Endodermal cell (in vitro differentiated cells): ENCODE measurements around the gene CYP19A1. TPM values are rescaled to one million over a fixed set of nuclear protein-coding genes. Genes with fewer than 3 reads are reported as not detected.

Source experiments
- DNase-seq: peaks from one replicate; pipeline ENCODE4 v3.0.0-alpha.2; 2017
- H3K27ac ChIP-seq: 2 replicates; pipeline ENCODE4 v1.5.1; 2013; ENCODE audit warnings: mild to moderate bottlenecking, low read depth, low read length, moderate library complexity
- H3K27me3 ChIP-seq: 2 replicates; pipeline ENCODE4 v1.6.1; 2013; ENCODE audit warnings: mild to moderate bottlenecking, low read length, moderate library complexity; ENCODE audit not compliant: insufficient read depth, control insufficient read depth, poor library complexity, severe bottlenecking
- H3K36me3 ChIP-seq: 2 replicates; pipeline ENCODE4 v1.7.0; 2013; ENCODE audit warnings: mild to moderate bottlenecking, low read length, moderate library complexity; ENCODE audit not compliant: control insufficient read depth, insufficient read depth
- H3K4me1 ChIP-seq: one replicate; pipeline ENCODE4 v1.7.0; 2013; ENCODE audit warnings: low read length; ENCODE audit not compliant: control insufficient read depth, insufficient read depth
- H3K4me3 ChIP-seq: 2 replicates; pipeline ENCODE4 v1.5.1; 2013; ENCODE audit warnings: mild to moderate bottlenecking, low read length, moderate library complexity
- H3K9ac ChIP-seq: 2 replicates; pipeline ENCODE4 v1.6.1; 2013; ENCODE audit warnings: mild to moderate bottlenecking, low read length, moderate library complexity; ENCODE audit not compliant: poor library complexity, severe bottlenecking; ENCODE audit errors: extremely low read depth
- H3K9me3 ChIP-seq: 2 replicates; pipeline ENCODE4 v1.6.1; 2013; ENCODE audit warnings: mild to moderate bottlenecking, low read length, moderate library complexity; ENCODE audit not compliant: control insufficient read depth
- H3K27ac Mint-ChIP-seq: 2 replicates; pipeline ENCODE4 v1.8.0; 2020; ENCODE audit warnings: mixed read lengths
- H3K27me3 Mint-ChIP-seq: 2 replicates; pipeline ENCODE4 v1.8.0; 2021; ENCODE audit warnings: mild to moderate bottlenecking, mixed read lengths; ENCODE audit not compliant: insufficient read depth
- H3K36me3 Mint-ChIP-seq: 2 replicates; pipeline ENCODE4 v1.8.0; 2020; ENCODE audit warnings: low read depth, mixed read lengths
- H3K4me1 Mint-ChIP-seq: 2 replicates; pipeline ENCODE4 v1.8.0; 2020; ENCODE audit warnings: mixed read lengths
- H3K4me3 Mint-ChIP-seq: 2 replicates; pipeline ENCODE4 v1.8.0; 2020; ENCODE audit warnings: mild to moderate bottlenecking, moderate library complexity, mixed read lengths
- H3K9me3 Mint-ChIP-seq: 2 replicates; pipeline ENCODE4 v1.8.0; 2020; ENCODE audit warnings: mild to moderate bottlenecking, mixed read lengths
- WGBS, 2 experiments: methylation state at CpG; one replicate each; pipeline versions ENCODE4 v1.1.5 to v1.1.7; 2013; ENCODE audit warnings: missing lambda C conversion rate in 2 of 2, mixed read lengths in 1 of 2; ENCODE audit not compliant: insufficient coverage in 1 of 2, insufficient read length in 1 of 2; 5-methylcytosine and 5-hydroxymethylcytosine counted together
- total RNA-seq, 2 donors: library from RNA; stranded (reverse); fragmentation: NEBNext Ultra II Directional in 1 of 2; extraction: Animal tissue kit (Norgen Biotek cat#: 25700) in 1 of 2; gene quantifications; 2 replicates in 1 of 2; 3 replicates in 1 of 2; pipeline ENCODE4 v1.2.1, GENCODE V29; 2021
- TF ChIP-seq, protein P1 (sequence below): fragments of 200-600 bp; sonication (generic); conservative IDR thresholded peaks from 2 replicates; pipeline ENCODE4 v1.5.0; 2021; ENCODE audit warnings: antibody characterized with exemption, mild to moderate bottlenecking

CYP19A1 gene
- total RNA-seq, 2 donors from 2014 or later: not detected

DNA sequence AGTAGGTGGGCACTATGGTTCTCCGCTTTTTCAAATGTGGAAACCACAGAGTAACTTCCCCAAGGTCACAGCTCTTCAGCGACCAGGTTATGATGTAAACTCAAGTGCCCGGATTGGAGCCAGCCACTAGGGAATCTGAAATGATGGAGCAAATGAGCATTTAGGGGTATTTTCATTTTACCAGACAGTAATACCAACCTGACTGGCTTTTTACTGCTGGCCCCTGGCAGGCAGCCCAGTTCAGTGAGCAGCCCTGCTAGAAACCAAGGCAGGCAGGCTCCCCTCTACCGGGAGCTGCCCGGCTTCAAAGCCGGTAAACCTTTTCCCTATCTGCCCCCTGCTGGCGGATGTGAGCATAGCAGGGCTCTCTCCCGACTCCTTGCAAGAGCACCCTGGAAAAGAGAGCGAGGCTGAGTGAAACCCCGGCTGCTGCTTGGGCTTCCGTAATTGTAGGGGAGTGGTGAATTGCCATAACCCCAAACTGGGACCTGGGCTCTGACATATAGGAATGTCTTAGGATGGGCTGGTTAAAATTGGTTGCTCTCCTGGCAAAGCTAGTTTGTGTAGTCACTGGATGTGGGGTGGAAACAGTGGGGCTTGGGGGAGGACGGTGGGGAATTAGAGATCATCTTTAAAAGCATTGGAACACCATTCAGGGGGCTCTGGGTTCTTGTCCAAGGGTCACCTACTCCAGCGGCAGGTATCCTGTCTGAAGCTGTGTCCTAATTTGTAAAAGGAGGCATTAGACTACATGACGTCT lies 145.7 kb downstream of the CYP19A1 start:
- H3K9ac ChIP-seq: no peak overlapping the region
- TF ChIP-seq, protein P1, sequence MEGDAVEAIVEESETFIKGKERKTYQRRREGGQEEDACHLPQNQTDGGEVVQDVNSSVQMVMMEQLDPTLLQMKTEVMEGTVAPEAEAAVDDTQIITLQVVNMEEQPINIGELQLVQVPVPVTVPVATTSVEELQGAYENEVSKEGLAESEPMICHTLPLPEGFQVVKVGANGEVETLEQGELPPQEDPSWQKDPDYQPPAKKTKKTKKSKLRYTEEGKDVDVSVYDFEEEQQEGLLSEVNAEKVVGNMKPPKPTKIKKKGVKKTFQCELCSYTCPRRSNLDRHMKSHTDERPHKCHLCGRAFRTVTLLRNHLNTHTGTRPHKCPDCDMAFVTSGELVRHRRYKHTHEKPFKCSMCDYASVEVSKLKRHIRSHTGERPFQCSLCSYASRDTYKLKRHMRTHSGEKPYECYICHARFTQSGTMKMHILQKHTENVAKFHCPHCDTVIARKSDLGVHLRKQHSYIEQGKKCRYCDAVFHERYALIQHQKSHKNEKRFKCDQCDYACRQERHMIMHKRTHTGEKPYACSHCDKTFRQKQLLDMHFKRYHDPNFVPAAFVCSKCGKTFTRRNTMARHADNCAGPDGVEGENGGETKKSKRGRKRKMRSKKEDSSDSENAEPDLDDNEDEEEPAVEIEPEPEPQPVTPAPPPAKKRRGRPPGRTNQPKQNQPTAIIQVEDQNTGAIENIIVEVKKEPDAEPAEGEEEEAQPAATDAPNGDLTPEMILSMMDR: peak; percentile 96
- H3K4me1 ChIP-seq: no peaks in the 10 kb centered on the region
- Mint-ChIP-seq H3K36me3 (no peaks in the 10 kb centered on the region), H3K27ac (no peak overlapping the region), H3K9me3 (no peaks in the 10 kb centered on the region), H3K4me1 (peaks cover 6% of the 10 kb centered on the region), H3K4me3 (no peak overlapping the region), H3K27me3 (peaks cover 28% of the 10 kb centered on the region)
- H3K36me3 ChIP-seq: no peaks in the 10 kb centered on the region
- H3K4me3 ChIP-seq: no peak overlapping the region
- no peaks in the 10 kb centered on the region for H3K9me3 ChIP-seq
- H3K27me3 ChIP-seq: peaks cover 11% of the 10 kb centered on the region
- DNase-seq: peak; percentile 99
- H3K27ac ChIP-seq: no peak overlapping the region
- WGBS, 2 experiments: 42 to 51% methylated on average over 5 to 14 of the region's 14 CpGs

- WGBS, 2 experiments: 95 to 97% methylated on average over 4 to 7 of the region's 9 CpGs
- H3K4me1 Mint-ChIP-seq: peaks cover 6% of the 10 kb centered on the region
- H3K4me1 ChIP-seq: no peaks in the 10 kb centered on the region
Observed at GRCh38 chr15:51191766-51192165, 146.6 kb downstream of the CYP19A1 start.

GRCh38 chr15:51191072-51191670 lies 147.2 kb downstream of the CYP19A1 start:
- H3K4me1 Mint-ChIP-seq: peaks cover 6% of the 10 kb centered on the region
- peaks cover 21% of the 10 kb centered on the region for H3K27me3 Mint-ChIP-seq
- H3K27ac Mint-ChIP-seq: no peak overlapping the region
- Histone ChIP-seq H3K9me3 (no peaks in the 10 kb centered on the region), H3K27me3 (peaks cover 11% of the 10 kb centered on the region), H3K4me3 (no peak overlapping the region), H3K36me3 (no peaks in the 10 kb centered on the region), H3K27ac (no peak overlapping the region), H3K9ac (no peak overlapping the region), H3K4me1 (no peaks in the 10 kb centered on the region)
- DNase-seq: no peak
- H3K9me3 Mint-ChIP-seq: no peaks in the 10 kb centered on the region
- H3K4me3 Mint-ChIP-seq: no peak overlapping the region
- TF ChIP-seq, protein P1: no peak
- H3K36me3 Mint-ChIP-seq: no peaks in the 10 kb centered on the region
- 92 to 97% methylated on average over 7 of the region's 7 CpGs for WGBS, 2 experiments

More at GRCh38 chr15:51191766-51192165, 146.6 kb downstream of the CYP19A1 start:
- Histone ChIP-seq H3K27me3 (peaks cover 11% of the 10 kb centered on the region), H3K36me3 (no peaks in the 10 kb centered on the region), H3K9ac (no peak overlapping the region), H3K9me3 (no peaks in the 10 kb centered on the region), H3K4me3 (no peak overlapping the region), H3K27ac (no peak overlapping the region)
- Mint-ChIP-seq H3K36me3 (no peaks in the 10 kb centered on the region), H3K27ac (no peak overlapping the region), H3K9me3 (no peaks in the 10 kb centered on the region), H3K27me3 (peaks cover 24% of the 10 kb centered on the region), H3K4me3 (no peak overlapping the region)
- TF ChIP-seq, protein P1: no peak
- no peak for DNase-seq
